HepG2 (cell line): ENCODE measurements around the gene PC. TPM values are rescaled to one million over a fixed set of nuclear protein-coding genes. Genes with fewer than 3 reads are reported as not detected.

ENCODE experiments used
- AKAP8 ChIP-seq: sonication (generic); formaldehyde crosslinking; IDR thresholded peaks from 2 replicates; pipeline ENCODE4 v1.5.1; 2020; ENCODE audit warnings: mild to moderate bottlenecking, missing genetic modification reagents
- BCL3 ChIP-seq: sonication (generic); formaldehyde crosslinking; IDR thresholded peaks from 2 replicates; pipeline ENCODE4 v1.5.1; 2020; ENCODE audit warnings: mild to moderate bottlenecking, missing genetic modification reagents, moderate library complexity
- CENPT ChIP-seq: sonication (generic); formaldehyde crosslinking; IDR thresholded peaks from 2 replicates; pipeline ENCODE4 v1.8.0; 2022; ENCODE audit warnings: low read depth, mild to moderate bottlenecking, moderate library complexity, missing genetic modification reagents
- DPF2 ChIP-seq: sonication (generic); formaldehyde crosslinking; IDR thresholded peaks from 2 replicates; pipeline ENCODE4 v1.4.0; 2020; ENCODE audit warnings: mild to moderate bottlenecking, low read depth, missing genetic modification reagents, borderline replicate concordance
- E2F1 ChIP-seq: sonication (generic); formaldehyde crosslinking; IDR thresholded peaks from 2 replicates; pipeline ENCODE4 v1.5.0; 2020; ENCODE audit warnings: missing genetic modification reagents
- FOSL2 ChIP-seq: sonication (generic); formaldehyde crosslinking; IDR thresholded peaks from 2 replicates; pipeline ENCODE4 v1.4.0; 2020; ENCODE audit warnings: missing genetic modification reagents
- HMGA1 ChIP-seq: sonication (generic); formaldehyde crosslinking; conservative IDR thresholded peaks from 2 replicates; pipeline ENCODE4 v1.4.0; 2020; ENCODE audit warnings: missing genetic modification reagents
- HNRNPH1 ChIP-seq: fragments of 200-400 bp; formaldehyde crosslinking; optimal IDR thresholded peaks from 2 replicates; pipeline ENCODE3; 2017; ENCODE audit warnings: mild to moderate bottlenecking, low read depth, low read length
- IKZF5 ChIP-seq: IDR thresholded peaks from 2 replicates; pipeline ENCODE4 v1.6.1; 2018; ENCODE audit warnings: missing genetic modification reagents, mild to moderate bottlenecking, missing compliant biosample characterization
- JUND ChIP-seq: sonication (generic); formaldehyde crosslinking; IDR thresholded peaks from 2 replicates; pipeline ENCODE4 v1.8.0; 2022; ENCODE audit warnings: mild to moderate bottlenecking, missing genetic modification reagents
- KLF12 ChIP-seq: sonication (generic); formaldehyde crosslinking; IDR thresholded peaks from 2 replicates; pipeline ENCODE4 v1.4.0; 2020; ENCODE audit warnings: missing genetic modification reagents, borderline replicate concordance
- MEIS1 ChIP-seq: sonication (generic); formaldehyde crosslinking; IDR thresholded peaks from 2 replicates; pipeline ENCODE4 v1.9.0; 2021; ENCODE audit warnings: mild to moderate bottlenecking, missing genetic modification reagents, moderate library complexity, borderline replicate concordance
- NFKBIZ ChIP-seq: IDR thresholded peaks from 2 replicates; pipeline ENCODE4 v1.6.1; 2018; ENCODE audit warnings: missing genetic modification reagents, missing compliant biosample characterization
- SIN3A ChIP-seq: IDR thresholded peaks from 2 replicates; pipeline ENCODE4 v1.6.1; 2011; ENCODE audit warnings: low read depth, mild to moderate bottlenecking, control low read depth, low read length, borderline replicate concordance
- SNAPC4 ChIP-seq: sonication (generic); formaldehyde crosslinking; IDR thresholded peaks from 2 replicates; pipeline ENCODE4 v1.4.0; 2020; ENCODE audit warnings: mild to moderate bottlenecking, missing genetic modification reagents
- SNRNP70 ChIP-seq: fragments of 200-400 bp; formaldehyde crosslinking; IDR thresholded peaks from 2 replicates; pipeline ENCODE4 v1.6.1; 2017; ENCODE audit warnings: mild to moderate bottlenecking, low read depth, low read length, moderate library complexity
- ZMAT3 ChIP-seq: sonication (generic); formaldehyde crosslinking; conservative IDR thresholded peaks from 2 replicates; pipeline ENCODE4 v1.7.0; 2021; ENCODE audit warnings: missing genetic modification reagents
- ZNF543 ChIP-seq: sonication (generic); formaldehyde crosslinking; IDR thresholded peaks from 2 replicates; pipeline ENCODE4 v1.4.0; 2020; ENCODE audit warnings: mild to moderate bottlenecking, missing genetic modification reagents
- ZNF841 ChIP-seq: sonication (generic); formaldehyde crosslinking; IDR thresholded peaks from 2 replicates; pipeline ENCODE4 v1.8.1; 2023; ENCODE audit warnings: missing genetic modification reagents, borderline replicate concordance
- ZNF879 ChIP-seq: sonication (generic); formaldehyde crosslinking; IDR thresholded peaks from 2 replicates; pipeline ENCODE4 v1.8.1; 2023; ENCODE audit warnings: missing genetic modification reagents
- polyA plus RNA-seq, 8 experiments: library from polyadenylated mRNA; depleted of rRNA in 3 of 8; stranded (reverse) in 7 of 8; unstranded in 1 of 8; fragments of >200 nt; fragmentation: Illumina TruSeq in 4 of 8; extraction: Trizol in 4 of 8; gene quantifications; 2 replicates each; pipeline versions ENCODE4 v1.2.1 to v1.2.3, GENCODE V29; 2011 to 2016; ENCODE audit warnings: low read depth in 4 of 8, missing spikeins in 1 of 8, mixed read lengths in 1 of 8; ENCODE audit not compliant: insufficient read depth in 1 of 8
- total RNA-seq, 5 experiments: library from RNA; depleted of rRNA; stranded (reverse); fragments of >200 nt; fragmentation: Illumina TruSeq; extraction: Trizol; gene quantifications; 2 replicates each; pipeline ENCODE4 v1.2.3, GENCODE V29; 2016; ENCODE audit warnings: low read depth in 1 of 5

Gene PC
- total and polyA plus RNA-seq, 2 of the 13 experiments (the other 11 are each of a cell fraction or from before 2014, with no cell fraction given): 29.0 to 39.0 TPM

- TF ChIP-seq SNAPC4 (no peak), ZNF543 (CRISPR knock-in tag) (peak; percentile 91), CENPT (CRISPR knock-in tag) (peak; percentile 76; the same call in 1 of the 2 replicates), ZMAT3 (peak; percentile 79; the same call in 1 of the 2 replicates), ZNF879 (peak; percentile 91; the same call in 1 of the 2 replicates), IKZF5 (CRISPR knock-in tag) (peak; percentile 70), JUND (CRISPR knock-in tag) (peak; percentile 9; the same call in 1 of the 2 replicates), HNRNPH1 (no peak), BCL3 (CRISPR knock-in tag) (peak; percentile 64), SIN3A (peak; percentile 81), HMGA1 (no peak), KLF12 (CRISPR knock-in tag) (no peak), MEIS1 (no peak), DPF2 (CRISPR knock-in tag) (no peak), E2F1 (CRISPR knock-in tag) (no peak; the same call in 1 of the 2 replicates), NFKBIZ (CRISPR knock-in tag) (peak; percentile 58; the same call in 1 of the 2 replicates), FOSL2 (peak; percentile 61), SNRNP70 (no peak), AKAP8 (no peak), ZNF841 (CRISPR knock-in tag) (peak; percentile 90; the same call in 1 of the 2 replicates)
Observed at GRCh38 chr11:66958232-66958955, at the start of gene PC (continued).
